MCF 10A (cell line): Measurements from ENCODE around the gene ZNF532. TPM values are rescaled to one million over a fixed set of nuclear protein-coding genes. Genes with fewer than 3 reads are reported as not detected.

Experiments
- BruUV-seq: library from RNA; stranded (reverse); fragments of 400-500 nt; replicated peaks from 2 replicates; lab custom pipeline; 2021; lab: Mats Ljungman, UMichigan
- CTCF ChIA-PET: fragments of 300-600 bp; sonication (Branson Sonifier 250); formaldehyde crosslinking; extraction: SDS; loops from one replicate; lab custom pipeline; 2021; ENCODE audit warnings: antibody characterized with exemption, inconsistent platforms; lab: Yijun Ruan, JAX
- POLR2A ChIA-PET: fragments of 300-600, 350-650 bp; sonication (Branson Sonifier 250); formaldehyde crosslinking; extraction: SDS; loops from one replicate; lab custom pipeline; 2020; ENCODE audit warnings: antibody characterized with exemption, inconsistent platforms; lab: Yijun Ruan, JAX
- DNase-seq: peaks from one replicate; pipeline ENCODE4 v3.0.0-alpha.2; 2018; ENCODE audit not compliant: unreplicated experiment
- H3K27ac Mint-ChIP-seq: one replicate; pipeline ENCODE4 v1.8.0; 2022; ENCODE audit warnings: mild to moderate bottlenecking, low read depth, mixed read lengths; ENCODE audit not compliant: unreplicated experiment
- H3K27me3 Mint-ChIP-seq: one replicate; pipeline ENCODE4 v1.8.0; 2022; ENCODE audit warnings: mixed read lengths; ENCODE audit not compliant: insufficient read depth, unreplicated experiment
- H3K36me3 Mint-ChIP-seq: one replicate; pipeline ENCODE4 v1.8.0; 2022; ENCODE audit warnings: mild to moderate bottlenecking, moderate library complexity, mixed read lengths; ENCODE audit not compliant: insufficient read depth, unreplicated experiment
- H3K4me1 Mint-ChIP-seq: one replicate; pipeline ENCODE4 v1.8.0; 2022; ENCODE audit warnings: mixed read lengths; ENCODE audit not compliant: insufficient read depth, unreplicated experiment
- H3K4me3 Mint-ChIP-seq: one replicate; pipeline ENCODE4 v1.8.0; 2022; ENCODE audit warnings: mild to moderate bottlenecking, moderate library complexity, mixed read lengths; ENCODE audit not compliant: unreplicated experiment
- H3K9me3 Mint-ChIP-seq: one replicate; pipeline ENCODE4 v1.8.0; 2022; ENCODE audit warnings: mixed read lengths; ENCODE audit not compliant: unreplicated experiment
- intact Hi-C: fragments of 100-400 bp; cut with micrococcal nuclease; formaldehyde crosslinking; loops from 2 replicates; pipeline ENCODE4 v1.14.1; 2022
- total RNA-seq: library from RNA; stranded (reverse); gene quantifications from 2 replicates; pipeline ENCODE4 v1.2.3, GENCODE V29; 2022
- TF ChIP-seq, protein P1 (sequence below): fragments of 200-600 bp; IDR thresholded peaks from one replicate; pipeline ENCODE4 v1.8.0; 2022; ENCODE audit warnings: antibody characterized with exemption, mild to moderate bottlenecking; ENCODE audit not compliant: unreplicated experiment

Gene ZNF532
- total RNA-seq, 1 experiment from 2014 or later, result 64.1 TPM

DNA sequence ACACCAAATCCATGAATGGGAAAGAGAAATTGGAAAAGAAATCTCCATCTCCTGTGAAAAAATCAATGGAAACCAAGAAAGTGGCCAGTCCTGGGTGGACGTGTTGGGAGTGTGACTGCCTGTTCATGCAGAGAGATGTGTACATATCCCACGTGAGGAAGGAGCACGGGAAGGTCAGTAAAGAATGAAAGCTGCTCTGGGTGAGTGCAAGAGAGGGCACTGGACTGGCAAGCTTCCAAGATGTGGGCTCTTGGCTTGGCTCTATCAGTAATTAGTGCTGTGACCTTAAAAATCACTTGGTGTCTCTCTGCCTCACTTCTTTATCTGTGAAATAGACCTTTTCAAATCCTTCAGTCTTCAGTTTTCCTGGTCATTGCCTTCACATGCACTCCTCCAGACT lies 89.0 kb downstream of the ZNF532 start:
- Mint-ChIP-seq H3K4me3 (no peak overlapping the region), H3K4me1 (peaks cover 4% of the 10 kb centered on the region), H3K36me3 (peaks cover 5% of the 10 kb centered on the region), H3K27ac (no peak overlapping the region), H3K27me3 (no peaks in the 10 kb centered on the region), H3K9me3 (no peaks in the 10 kb centered on the region)
- ChIA-PET POLR2A (no interaction called here), CTCF (no interaction called here)
- DNase-seq, result peak; percentile 14
- TF ChIP-seq, protein P1, sequence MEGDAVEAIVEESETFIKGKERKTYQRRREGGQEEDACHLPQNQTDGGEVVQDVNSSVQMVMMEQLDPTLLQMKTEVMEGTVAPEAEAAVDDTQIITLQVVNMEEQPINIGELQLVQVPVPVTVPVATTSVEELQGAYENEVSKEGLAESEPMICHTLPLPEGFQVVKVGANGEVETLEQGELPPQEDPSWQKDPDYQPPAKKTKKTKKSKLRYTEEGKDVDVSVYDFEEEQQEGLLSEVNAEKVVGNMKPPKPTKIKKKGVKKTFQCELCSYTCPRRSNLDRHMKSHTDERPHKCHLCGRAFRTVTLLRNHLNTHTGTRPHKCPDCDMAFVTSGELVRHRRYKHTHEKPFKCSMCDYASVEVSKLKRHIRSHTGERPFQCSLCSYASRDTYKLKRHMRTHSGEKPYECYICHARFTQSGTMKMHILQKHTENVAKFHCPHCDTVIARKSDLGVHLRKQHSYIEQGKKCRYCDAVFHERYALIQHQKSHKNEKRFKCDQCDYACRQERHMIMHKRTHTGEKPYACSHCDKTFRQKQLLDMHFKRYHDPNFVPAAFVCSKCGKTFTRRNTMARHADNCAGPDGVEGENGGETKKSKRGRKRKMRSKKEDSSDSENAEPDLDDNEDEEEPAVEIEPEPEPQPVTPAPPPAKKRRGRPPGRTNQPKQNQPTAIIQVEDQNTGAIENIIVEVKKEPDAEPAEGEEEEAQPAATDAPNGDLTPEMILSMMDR, result no peak
- no TSS peak for BruUV-seq
- intact Hi-C loops, result loop anchor here (5.0 kb wide), 1 partner anchor 39 kb away; no protein-coding TSS in a partner anchor

DNA sequence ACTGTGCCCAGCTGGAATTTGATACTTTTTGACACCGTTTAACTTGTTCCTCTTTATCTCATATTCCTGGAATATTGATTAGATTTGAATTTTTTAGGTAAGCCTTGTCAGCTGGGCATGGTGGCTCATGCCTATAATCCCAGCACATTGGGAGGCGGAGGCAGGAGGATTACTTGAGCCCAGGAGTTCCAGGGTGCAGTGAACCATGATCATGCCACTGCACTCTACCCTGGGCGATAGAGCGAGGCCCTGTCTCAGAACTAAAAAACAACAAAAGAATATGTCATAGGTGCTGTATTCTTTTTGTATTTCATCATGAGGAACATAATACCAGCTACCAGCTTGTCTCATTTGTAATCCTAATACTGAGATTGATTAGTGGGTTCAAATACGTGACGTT lies 90.3 kb downstream of the ZNF532 start:
- TF ChIP-seq, protein P1, result no peak
- H3K4me1 Mint-ChIP-seq, result peaks cover 5% of the 10 kb centered on the region
- intact Hi-C loops, result no loop called here
- H3K36me3 Mint-ChIP-seq, result peaks cover 8% of the 10 kb centered on the region
- no peaks in the 10 kb centered on the region for H3K27me3 Mint-ChIP-seq
- no peak for DNase-seq
- ChIA-PET POLR2A (interaction anchor here (0.6 to 0.7 kb wide), 2 partner anchors 46 to 65 kb away, joined by 3 to 4 read pairs; no protein-coding TSS in a partner anchor), CTCF (interaction anchor here (0.6 kb wide), 3 partner anchors 16 to 51 kb away, joined by 3 to 5 read pairs (median 3); no protein-coding TSS in a partner anchor)
- H3K9me3 Mint-ChIP-seq, result no peaks in the 10 kb centered on the region
- no peak overlapping the region for H3K4me3 Mint-ChIP-seq
- no peak overlapping the region for H3K27ac Mint-ChIP-seq
- no TSS peak for BruUV-seq

DNA sequence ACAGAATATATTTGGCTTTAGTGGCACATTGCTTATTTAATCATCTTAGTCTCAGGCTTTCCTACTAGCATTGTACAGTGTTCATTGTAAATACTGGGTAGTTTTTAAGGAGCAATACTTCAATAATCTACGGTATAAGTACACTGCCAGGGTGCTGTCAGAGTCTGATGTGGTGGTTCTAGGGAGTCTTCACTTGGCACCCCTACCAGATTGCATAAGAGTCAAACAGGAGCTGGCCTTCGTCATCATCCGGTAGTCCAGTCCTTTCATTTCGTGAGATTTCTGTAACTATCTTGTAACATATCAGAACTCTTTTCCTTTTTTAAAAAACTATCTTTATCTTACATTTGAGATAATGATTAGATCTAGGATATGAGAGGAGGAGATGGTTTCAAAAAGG lies 91.1 kb downstream of the ZNF532 start:
- peaks cover 9% of the 10 kb centered on the region for H3K36me3 Mint-ChIP-seq
- ChIA-PET POLR2A (no interaction called here), CTCF (no interaction called here)
- no peak for DNase-seq
- no peaks in the 10 kb centered on the region for H3K27me3 Mint-ChIP-seq
- no peak overlapping the region for H3K4me3 Mint-ChIP-seq
- TF ChIP-seq, protein P1, result no peak
- peaks cover 5% of the 10 kb centered on the region for H3K4me1 Mint-ChIP-seq
- intact Hi-C loops, result no loop called here
- BruUV-seq, result no TSS peak
- no peaks in the 10 kb centered on the region for H3K9me3 Mint-ChIP-seq
- no peak overlapping the region for H3K27ac Mint-ChIP-seq

DNA sequence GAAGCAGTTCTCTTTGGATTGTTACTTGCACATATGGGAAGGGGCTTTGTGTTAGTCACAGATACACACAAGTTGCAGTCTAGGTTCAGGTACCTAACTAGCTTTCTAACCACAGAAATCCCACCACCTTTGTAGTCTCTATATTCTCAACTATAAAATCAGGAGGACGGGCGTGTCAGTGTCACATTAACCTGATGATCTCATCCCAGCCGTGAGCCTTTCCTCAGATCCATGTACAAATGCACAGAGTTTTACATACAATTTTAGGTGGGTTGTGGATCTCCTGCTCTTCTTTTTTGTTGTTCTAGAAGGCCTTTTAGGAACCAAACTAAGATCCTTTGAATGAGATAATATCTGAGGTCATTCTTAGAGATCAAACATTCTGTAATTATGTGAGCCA lies 94.0 kb downstream of the ZNF532 start:
- Mint-ChIP-seq H3K36me3 (peaks cover 17% of the 10 kb centered on the region), H3K27me3 (no peaks in the 10 kb centered on the region), H3K4me3 (no peak overlapping the region), H3K27ac (no peak overlapping the region), H3K9me3 (no peaks in the 10 kb centered on the region), H3K4me1 (peaks cover 5% of the 10 kb centered on the region)
- intact Hi-C loops, result no loop called here
- no TSS peak for BruUV-seq
- CTCF ChIA-PET, result no interaction called here
- TF ChIP-seq, protein P1, result no peak
- DNase-seq, result no peak
- POLR2A ChIA-PET, result no interaction called here
